Breast epithelium (tissue), 3 donors: ENCODE measurements around the gene MAN1C1. TPM values are rescaled to one million over a fixed set of nuclear protein-coding genes. Genes with fewer than 3 reads are reported as not detected.

Experiments used
- total RNA-seq, 3 donors: library from RNA; depleted of rRNA; stranded (reverse); fragments of >200 nt; gene quantifications; one replicate each; pipeline ENCODE4 v1.1.0, GENCODE V29; 2016

MAN1C1 gene
- total RNA-seq, 3 donors from 2014 or later = 6.7 to 13.8 (median 6.9) TPM

Other genes starting within 250 kb of the MAN1C1 start
- under 1 TPM in 2 of 3 donors, not detected in 1; 0.32 to 0.66 TPM for gene RHCE, start 196.0 kb upstream of the MAN1C1 start, total RNA-seq
- gene MACO1, start 185.9 kb upstream of the MAN1C1 start, total RNA-seq = 10 to 100 TPM; 15.0 to 24.0 (median 17.7) TPM
- gene LDLRAP1, start 73.2 kb upstream of the MAN1C1 start, total RNA-seq = 10 to 100 TPM; 10.7 to 17.0 (median 16.5) TPM
- 10 to 100 TPM; 16.6 to 39.0 (median 22.1) TPM for gene SELENON, start 183.4 kb downstream of the MAN1C1 start, total RNA-seq
- gene MTFR1L, start 203.2 kb downstream of the MAN1C1 start, total RNA-seq = 10 to 100 TPM; 71.6 to 79.2 (median 75.4) TPM
- under 1 TPM in 2 of 3 donors, not detected in 1; 0.33 to 0.88 TPM for gene AUNIP, start 242.7 kb downstream of the MAN1C1 start, total RNA-seq